Measurements from ENCODE around the gene EIF3M.

GRCh38 chr11:32643526-32643925 lies 59.9 kb downstream of the EIF3M start:
- no peak for TF ChIP-seq CTCF (IDR thresholded peaks at IDR 0.05)
- TF ChIP-seq POLR2A (IDR thresholded peaks at IDR 0.05), result no peak

Measured in suprapubic skin (tissue), 3 donors.